NOMO-1 treated with DMSO at 0.1 percent for 48 hours (cell line): Measurements from ENCODE around the gene OSBPL7.

ENCODE experiments used
- DNase-seq: peaks from one replicate; lab custom pipeline; 2025; ENCODE audit not compliant: unreplicated experiment; lab: John Stamatoyannopoulos, UW

Gene OSBPL7

GRCh38 chr17:47776330-47777197 lies 45.0 kb downstream of the OSBPL7 start:
- peak; percentile 53 for DNase-seq

- DNase-seq = no peak
These were observed 46.5 kb downstream of the OSBPL7 start for GRCh38 chr17:47774987-47775580.

GRCh38 chr17:47774331-47774730 lies 47.3 kb downstream of the OSBPL7 start:
- no peak for DNase-seq

- peak; percentile 16 for DNase-seq
These were observed 47.9 kb downstream of the OSBPL7 start for GRCh38 chr17:47773649-47774048.

- no peak for DNase-seq
These were observed 57.5 kb downstream of the OSBPL7 start for GRCh38 chr17:47763913-47764582.

- DNase-seq = no peak
These were observed 58.9 kb downstream of the OSBPL7 start for GRCh38 chr17:47762728-47763127.

GRCh38 chr17:47760409-47761140 lies 61.0 kb downstream of the OSBPL7 start:
- no peak for DNase-seq

GRCh38 chr17:47757386-47757785 lies 64.2 kb downstream of the OSBPL7 start:
- no peak for DNase-seq
